ENCODE data around the gene RRAGD.

GRCh38 chr6:89364586-89364985, 47.5 kb downstream of the RRAGD start:
- TF ChIP-seq CTCF (IDR thresholded peaks at IDR 0.05) (no peak), POLR2A (IDR thresholded peaks at IDR 0.05) (no peak)
